GM21717 (cell line): ENCODE results near the gene NBEAL1.
"Not testable (repeated sequence)": the region's sequence is repeated elsewhere in the genome, so short reads cannot be mapped to it uniquely, and the experiment has no call there.

Experiments used
- ATAC-seq: cut with Tn5 transposase; IDR thresholded peaks from one replicate; pipeline ENCODE4 v1.9.1; 2021; ENCODE audit warnings: mild to moderate bottlenecking, moderate library complexity; ENCODE audit not compliant: unreplicated experiment

Gene NBEAL1

DNA sequence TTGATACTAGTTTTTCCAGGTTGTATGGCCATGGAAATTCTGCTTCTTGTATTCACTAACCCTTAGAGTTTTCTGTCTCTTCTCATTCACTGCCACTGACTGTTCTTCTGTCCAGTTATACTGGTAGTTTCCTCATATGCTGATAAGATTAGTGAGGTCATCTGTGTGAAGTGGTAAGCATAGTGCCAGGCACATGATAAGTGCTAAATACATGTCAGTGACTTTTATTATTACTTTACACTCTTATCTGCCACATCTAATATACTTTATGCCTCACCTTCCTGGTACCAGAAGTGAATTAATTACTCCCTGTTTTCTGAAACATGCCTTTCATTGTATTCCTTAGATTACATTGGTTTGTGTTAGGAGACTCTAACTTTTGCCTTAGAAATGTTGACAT is 91.3 kb downstream of the NBEAL1 start:
- ATAC-seq = no peak

DNA sequence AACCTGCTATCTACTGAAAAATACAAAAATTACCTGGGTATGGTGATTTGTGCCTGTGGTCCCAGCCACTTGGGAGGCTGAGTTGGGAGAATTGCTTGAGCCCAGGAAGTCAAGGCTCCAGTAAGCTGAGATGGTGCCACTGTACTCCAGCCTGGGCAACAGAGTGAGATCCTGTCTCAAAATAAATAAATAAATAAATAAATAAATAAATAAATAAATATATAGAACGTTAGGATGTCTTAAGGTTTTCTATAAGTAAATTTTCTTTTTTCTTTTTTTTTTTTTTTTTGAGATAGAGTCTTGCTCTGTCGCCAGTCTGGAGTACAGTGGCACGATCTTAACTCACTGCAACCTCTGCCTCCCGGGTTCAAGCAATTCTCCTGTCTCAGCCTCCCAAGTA is 95.8 kb downstream of the NBEAL1 start:
- ATAC-seq = not testable (repeated sequence)

DNA sequence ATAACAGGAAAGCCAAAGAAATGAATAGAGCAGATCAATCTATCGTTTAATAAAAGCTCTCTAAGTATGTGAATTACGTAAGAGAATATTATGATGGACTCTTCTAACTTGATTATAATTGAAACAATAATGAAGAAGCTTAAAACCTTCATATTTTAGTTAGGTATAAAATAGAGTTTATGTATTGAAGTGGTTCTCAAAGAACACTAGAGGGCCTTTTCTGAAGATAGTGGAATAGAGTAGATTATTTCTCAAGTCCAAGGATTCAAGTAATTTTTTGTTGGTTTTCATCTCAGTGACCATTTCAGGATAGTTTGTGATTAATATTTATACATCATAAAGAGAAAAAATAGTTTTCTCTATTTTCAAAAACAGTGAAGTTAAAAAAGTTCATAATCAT is 97.7 kb downstream of the NBEAL1 start:
- ATAC-seq = no peak

DNA sequence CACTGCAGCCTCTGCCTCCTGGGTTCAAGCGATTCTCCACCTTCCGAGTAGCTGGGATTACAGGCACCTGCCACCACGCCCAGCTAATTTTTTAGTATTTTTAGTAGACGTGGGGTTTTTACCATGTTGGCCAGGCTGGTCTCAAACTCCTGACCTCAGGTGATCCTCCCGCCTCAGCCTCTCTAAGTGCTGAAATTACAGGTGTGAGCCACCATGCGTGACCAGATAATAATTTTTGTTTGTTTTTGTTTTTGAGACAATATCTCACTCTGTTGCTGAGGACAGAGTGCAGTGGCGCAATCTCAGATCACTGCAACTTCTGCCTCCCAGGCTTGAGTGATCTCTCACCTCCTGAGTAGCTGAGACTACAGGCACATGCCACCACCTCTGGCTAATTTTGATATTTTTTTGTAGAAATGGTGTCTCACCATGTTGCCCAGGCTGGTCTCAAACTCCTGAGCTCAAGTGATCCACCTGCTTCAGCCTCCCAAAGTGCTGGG is 100.6 kb downstream of the NBEAL1 start:
- not testable (repeated sequence) for ATAC-seq

DNA sequence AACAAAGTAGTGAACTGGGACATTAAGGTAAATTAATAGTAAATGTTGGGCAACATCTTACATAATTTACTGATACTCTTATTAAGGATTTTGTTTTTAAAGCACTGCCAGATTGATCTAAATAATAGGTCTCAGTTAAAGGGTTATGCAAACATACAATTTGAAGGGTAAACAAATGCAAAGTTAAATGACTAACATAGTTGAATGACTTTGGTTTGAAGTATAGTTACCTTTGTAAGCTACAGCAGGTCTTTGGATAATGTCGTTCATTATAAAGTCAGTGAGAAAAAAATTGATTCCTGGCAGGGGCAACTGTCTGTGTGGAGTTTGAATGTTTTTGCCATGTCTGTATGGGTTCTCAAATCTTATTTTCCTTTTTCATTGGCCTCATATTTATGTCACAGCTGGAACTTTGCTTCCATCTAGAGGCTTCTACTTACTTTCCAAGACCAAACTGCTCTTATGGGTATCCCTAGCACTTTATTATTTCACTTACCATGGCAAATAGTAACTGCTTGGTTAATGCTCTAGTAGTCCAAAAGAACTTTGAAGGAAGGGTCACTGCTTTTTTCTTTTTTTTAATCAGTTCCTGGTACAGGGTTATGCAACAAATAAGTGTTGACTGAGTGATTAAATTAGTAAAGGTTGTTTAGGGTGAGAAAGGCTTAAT is 107.8 kb downstream of the NBEAL1 start:
- ATAC-seq = no peak

DNA sequence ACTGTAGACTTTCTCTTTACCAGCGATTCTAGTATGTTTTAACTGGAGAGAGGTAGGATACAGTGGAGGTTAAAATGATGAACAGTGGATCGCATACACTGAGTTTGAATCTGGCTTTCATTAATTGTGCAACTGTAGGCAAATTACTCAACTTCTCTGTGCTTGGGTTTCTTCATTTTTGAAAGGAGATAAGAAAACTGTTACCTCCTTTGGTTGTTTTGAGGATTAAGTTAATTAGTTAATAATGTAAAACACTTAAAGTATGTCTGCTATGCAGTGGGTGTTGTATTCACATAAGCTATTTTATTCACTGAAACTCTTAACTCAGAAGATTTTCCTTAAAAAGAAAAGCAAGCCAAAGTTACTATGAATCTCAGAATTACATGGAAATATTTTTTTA is 112.3 kb downstream of the NBEAL1 start:
- ATAC-seq = no peak

DNA sequence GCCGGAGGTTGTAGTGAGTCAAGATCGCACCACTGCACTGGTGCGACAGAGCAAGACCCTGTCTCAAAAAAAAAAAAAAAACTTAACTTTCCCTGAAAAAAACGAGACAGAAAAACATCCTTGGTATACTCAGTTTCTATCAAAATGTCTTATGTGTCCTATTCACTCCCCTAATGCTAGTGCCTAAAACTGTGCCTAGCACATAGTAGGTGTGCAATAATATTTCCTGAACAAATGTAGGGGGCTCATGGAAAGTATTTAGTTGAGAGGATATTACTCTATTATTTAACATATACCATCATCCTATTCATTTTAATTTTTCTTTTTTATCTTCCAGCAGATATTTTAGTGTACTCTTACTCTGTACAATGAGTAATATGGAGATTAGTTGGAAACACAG is 120.4 kb downstream of the NBEAL1 start:
- no peak for ATAC-seq

DNA sequence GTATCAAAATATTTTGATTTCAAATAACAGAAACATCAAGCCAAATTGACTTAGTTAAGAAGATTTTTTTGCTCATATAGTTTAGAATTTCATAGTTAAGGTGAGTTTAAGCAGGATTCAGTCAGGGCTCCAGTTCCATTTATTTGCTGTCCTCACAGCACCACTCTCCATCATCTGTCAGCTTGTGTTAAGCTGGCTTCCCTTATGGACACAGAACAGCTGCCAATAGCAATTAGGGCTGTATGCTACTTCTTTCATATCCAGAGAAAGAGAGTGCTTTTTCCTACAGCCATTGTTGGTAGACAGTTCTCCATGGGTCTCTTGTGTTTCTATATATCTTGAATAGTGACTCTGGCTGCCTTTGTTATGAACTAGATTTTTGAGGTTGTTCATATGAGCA is 128.7 kb downstream of the NBEAL1 start:
- no peak for ATAC-seq

DNA sequence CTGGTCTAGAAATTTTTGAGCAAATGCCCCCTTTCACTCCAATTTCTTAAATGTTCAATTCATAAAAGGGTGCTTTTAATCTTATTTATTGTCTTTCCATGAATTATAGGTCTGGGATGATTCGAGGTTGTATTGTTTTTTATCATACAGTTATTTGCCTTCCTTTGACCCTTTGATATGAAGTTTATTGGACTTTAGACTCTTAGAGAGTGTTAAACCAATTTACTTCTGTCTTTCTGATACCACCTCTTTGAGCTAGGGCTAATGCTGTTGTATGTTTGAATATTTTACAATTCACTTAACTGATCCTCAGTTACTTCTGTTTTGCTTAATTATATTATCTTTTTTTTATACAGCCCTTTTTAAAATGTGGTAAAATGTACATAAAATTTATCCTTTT is 134.5 kb downstream of the NBEAL1 start:
- ATAC-seq = no peak

DNA sequence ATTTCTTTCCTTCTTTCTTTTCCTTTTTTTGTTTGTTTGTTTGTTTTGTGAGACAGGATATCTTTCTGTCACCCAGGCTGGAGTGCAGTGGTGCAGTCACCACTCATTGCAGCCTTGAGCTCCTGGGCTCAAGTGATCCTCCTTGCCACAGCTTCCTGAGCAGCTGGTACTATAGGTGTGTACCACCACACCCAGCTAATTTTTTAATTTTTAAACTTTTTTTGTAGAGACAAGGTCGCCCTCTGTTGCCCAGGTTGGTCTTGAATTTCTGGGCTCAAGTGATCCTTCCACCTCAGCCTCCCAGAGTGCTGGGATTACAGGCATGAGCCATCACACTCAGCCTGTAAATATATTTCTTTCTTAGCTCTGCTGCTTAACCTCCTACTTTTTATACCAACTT is 140.7 kb downstream of the NBEAL1 start:
- ATAC-seq = no peak

DNA sequence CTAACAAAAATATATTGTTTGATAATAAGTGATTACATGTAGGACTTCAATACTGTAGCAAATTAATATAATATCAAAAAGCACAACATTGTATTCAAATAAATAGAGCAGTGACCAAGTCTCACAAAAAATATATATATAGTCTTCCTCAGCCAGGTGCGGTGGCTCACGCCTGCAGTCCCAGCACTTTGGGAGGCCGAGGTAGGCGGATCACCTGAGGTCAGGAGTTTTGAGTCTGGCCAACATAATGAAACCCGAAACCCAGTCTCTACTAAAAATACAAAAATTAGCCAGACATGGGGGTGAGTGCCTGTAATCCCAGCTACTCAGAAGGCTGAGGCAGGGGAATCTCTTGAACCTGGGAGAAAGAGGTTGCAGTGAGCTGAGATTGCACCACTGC is 148.0 kb downstream of the NBEAL1 start:
- not testable (repeated sequence) for ATAC-seq

DNA sequence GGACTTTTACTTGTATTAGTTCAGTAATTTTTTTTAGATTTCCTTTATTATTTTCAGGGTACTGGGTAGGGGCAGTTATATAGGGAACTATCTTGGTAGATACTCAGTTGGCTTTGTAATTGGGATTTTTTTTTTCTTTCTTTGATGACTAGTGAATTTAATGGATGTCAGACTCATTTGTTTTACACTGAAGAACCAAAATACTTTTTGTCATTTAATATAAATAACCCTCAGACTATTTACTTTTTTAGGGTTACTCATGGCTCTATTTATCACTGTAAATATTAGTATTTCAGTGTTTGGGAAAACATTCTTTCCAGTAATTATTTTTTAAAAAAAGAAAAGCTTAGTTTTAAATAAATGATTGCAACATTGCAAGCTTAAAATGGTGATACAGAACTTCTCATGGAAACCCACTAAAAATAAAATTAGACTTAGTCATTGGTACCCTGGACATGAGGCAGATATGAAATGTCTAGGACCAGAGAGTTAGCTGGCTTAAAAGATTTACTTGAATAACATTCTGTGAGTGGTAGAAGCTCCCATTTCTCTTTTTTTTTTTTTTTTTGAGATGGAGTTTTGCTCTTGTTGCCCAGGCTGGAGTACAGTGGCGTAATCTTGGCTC is 149.7 kb downstream of the NBEAL1 start:
- no peak for ATAC-seq

DNA sequence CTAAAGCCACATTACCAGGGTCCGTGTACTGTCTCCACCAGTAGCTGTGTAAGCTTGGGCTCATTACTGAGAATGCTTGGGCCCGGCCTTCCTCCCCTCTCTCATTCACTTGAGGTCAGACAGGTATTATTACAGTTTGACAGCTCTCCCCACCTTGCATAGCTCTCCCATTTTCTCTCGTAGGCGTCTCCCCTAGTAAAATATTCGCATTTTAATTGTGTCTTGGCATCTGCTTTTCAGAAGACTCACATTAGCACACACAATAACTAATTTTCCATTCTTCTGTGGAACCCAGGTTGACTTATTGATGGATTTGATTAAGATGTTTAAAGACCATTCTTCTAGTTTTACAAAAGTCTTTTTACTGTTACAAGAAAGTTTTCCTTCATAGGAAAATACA is 153.1 kb downstream of the NBEAL1 start:
- ATAC-seq = no peak

DNA sequence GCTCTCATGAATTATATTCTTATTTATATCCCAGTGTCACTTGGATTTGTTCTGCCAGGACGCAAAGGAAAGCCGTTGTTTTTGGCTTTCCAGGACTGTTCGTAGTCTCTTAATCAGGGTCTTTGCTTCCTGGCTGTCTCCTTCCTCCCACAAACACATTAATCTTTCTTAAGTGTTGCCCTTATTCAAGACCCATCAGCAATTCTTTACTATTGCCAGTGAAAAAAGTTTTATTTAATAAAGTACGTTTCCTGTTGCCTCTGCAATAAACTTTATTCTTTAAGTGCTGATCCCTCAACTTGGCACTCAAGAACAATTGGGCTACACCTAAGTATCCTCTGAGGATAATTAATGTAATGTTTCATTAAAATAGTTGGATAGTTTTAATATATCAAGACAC is 155.8 kb downstream of the NBEAL1 start:
- no peak for ATAC-seq

DNA sequence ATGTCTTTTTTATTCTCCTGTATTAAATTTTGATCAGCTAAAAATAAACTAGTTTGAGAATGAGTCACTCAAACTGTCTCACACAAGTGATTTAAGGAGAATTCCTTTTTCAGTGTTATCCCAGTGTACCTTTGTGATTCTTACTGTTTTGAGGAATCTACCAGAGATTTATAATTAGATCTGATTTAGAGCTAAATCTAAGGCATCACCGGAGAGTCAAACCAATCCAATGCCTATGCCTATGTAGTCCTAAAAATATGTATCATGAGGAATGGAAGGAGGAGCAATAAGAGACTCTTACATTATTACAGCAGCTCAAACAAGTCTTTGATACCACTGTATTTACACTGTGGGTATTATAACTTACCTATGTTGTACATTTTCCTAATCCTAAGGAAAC is 160.7 kb downstream of the NBEAL1 start:
- no peak for ATAC-seq

DNA sequence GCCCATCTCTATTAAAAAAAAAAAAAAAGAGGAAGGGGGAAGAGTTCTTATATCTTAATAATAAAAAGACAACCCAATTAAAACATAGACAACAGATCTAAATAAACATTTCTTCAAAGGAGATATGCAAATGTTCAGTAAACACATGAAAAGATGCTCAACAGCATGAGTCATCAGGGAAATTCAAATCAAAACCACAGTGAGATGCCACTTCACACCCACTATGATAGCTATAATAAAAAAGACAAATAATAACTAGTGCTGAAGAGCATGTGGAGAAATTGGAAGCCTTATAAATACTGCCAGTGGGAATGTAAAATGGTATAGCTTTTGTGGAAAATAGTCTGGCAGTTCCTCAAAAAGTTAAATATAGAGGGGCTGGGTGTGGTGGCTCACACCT is 162.7 kb downstream of the NBEAL1 start:
- ATAC-seq = no peak

DNA sequence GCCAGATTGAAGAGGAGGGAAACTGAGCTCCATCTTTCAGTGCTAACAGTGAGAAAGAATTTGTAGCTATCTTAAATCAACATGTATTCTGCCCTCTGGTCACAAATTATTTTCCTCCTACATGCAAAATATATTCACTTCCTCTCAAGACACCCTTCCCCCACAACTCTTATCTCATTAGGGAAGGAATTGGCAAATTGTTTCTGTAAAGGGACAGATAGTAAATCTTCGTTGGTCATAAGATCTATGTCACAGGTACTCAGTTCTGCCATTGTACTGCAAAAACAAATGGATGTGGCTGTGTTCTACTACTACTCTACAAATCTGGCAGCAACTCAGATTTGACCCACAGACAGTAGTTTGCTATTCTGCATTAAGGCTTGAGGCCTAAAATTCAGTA is 171.2 kb downstream of the NBEAL1 start:
- ATAC-seq = no peak

DNA sequence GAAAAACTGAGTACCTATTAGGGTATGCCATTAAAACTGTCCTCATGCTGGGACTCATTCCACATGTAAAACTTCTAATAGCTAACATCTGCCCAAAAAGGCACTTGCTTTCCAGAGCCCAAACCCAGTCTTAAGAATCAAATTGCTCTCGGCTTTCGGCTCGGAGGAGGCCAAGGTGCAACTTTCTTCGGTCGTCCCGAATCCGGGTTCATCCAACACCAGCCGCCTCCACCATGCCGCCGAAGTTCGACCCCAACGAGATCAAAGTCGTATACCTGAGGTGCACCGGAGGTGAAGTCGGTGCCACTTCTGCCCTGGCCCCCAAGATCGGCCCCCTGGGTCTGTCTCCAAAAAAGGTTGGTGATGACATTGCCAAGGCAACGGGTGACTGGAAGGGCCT is 175.9 kb downstream of the NBEAL1 start:
- ATAC-seq = not testable (repeated sequence)

DNA sequence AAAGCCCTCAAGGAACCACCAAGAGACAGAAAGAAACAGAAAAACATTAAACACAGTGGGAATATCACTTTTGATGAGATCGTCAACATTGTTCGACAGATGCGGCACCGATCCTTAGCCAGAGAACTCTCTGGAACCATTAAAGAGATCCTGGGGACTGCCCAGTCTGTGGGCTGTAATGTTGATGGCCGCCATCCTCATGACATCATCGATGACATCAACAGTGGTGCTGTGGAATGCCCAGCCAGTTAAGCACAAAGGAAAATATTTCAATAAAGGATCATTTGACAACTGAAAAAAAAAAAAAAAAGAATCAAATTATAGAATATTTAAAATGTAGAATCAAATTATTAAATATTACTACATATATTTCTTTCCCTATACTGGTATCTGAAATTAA is 176.4 kb downstream of the NBEAL1 start:
- ATAC-seq = not testable (repeated sequence)

DNA sequence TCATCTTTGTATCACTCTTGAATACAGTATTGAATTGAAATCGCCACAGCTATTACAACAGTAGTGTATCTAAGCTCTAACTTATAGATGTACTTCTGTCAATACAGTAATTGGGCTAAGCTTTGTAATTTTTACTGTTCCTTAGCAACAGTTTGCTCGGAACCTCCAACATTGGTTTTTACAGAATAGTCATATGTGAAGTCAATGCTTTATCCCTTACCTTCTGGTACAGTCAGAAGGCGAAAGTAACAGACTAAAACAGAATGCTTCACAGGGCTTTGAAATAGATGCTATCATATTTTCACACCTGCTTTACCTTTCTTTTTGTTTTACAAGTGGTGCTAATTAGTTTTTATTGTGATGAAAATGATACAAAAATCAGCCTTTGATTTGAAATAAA is 177.3 kb downstream of the NBEAL1 start:
- no peak for ATAC-seq

DNA sequence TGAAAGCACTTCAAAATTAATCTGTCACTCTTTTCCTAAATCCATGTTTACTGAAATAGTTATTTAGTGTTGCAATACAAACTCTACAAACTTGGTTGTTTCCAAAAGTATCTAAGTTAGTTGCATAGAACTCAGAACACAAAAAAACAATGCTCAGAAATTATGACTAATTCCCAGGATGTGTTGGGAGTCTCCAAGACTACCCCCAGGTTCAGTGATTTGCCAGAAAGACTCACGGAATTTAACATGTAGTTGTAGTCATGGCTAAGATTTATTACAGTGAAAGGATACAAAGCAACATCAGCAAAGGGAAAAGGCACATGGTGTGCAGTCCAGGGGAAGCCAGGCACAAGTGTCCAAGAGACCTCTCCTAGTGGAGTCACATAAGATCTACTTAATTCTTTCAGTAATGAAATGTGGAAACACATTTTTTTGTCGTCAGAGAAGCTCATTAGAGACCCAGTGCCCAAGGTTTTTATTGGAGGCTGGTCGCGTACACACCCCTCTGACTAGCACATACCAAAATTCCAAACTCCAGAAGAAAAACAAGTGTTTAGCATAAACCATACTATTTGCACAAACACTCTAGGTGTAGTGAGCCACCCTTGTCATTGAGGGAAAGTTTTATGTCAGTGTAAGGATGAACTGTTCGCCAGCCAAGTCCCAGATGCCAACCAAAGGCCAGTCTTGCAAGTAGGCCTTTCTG is 180.8 kb downstream of the NBEAL1 start:
- ATAC-seq = no peak

DNA sequence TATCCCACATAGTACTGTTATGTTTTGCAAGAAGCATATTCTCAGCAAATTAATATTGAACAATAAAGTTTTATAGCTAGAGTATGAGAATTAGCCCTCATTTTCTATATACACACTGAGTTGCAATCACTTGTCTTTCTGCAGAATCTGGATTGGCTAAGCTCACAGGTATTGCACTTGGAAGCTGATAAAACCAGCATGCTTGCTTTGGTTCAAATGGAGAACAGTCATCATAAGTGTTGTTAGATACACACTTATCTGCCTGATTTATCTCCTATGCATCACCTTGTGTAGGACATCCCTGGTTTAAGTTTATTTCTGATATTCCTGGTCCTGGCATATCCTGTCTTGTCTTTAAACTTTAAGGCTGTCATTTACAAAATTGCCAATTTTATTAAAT is 186.2 kb downstream of the NBEAL1 start:
- no peak for ATAC-seq
